Transverse colon (tissue), 3 donors: ENCODE data around the gene ADH5.

ENCODE experiments used
- CTCF ChIP-seq, 5 experiments: fragments of 200-600 bp in 3 of 5; fragments of 450-650 bp in 2 of 5; sonication (generic) in 3 of 5; IDR thresholded peaks; 1 replicate in 2 of 5; 2 replicates in 3 of 5; pipeline ENCODE4 v1.5.1; 2016 to 2017; ENCODE audit warnings: antibody characterized with exemption in 5 of 5, inconsistent platforms in 3 of 5, mild to moderate bottlenecking in 2 of 5, moderate library complexity in 1 of 5
- EP300 ChIP-seq: sonication (generic); formaldehyde crosslinking; IDR thresholded peaks from one replicate; pipeline ENCODE4 v1.6.1; 2017; ENCODE audit warnings: antibody characterized with exemption, low read depth
- POLR2A ChIP-seq: fragments of 450-650 bp; IDR thresholded peaks from one replicate; pipeline ENCODE4 v1.6.1; 2016; ENCODE audit warnings: antibody characterized with exemption, mild to moderate bottlenecking, moderate library complexity

GRCh38 chr4:99131378-99131777, 42.8 kb upstream of the ADH5 start:
- TF ChIP-seq POLR2A = no peak
- no peak for TF ChIP-seq CTCF (IDR thresholded peaks at IDR 0.05)
- no peak for TF ChIP-seq EP300
